NCI-H146 treated with DMSO at 0.1 percent for 48 hours (cell line): ENCODE data around the gene BHLHE40.
"Not testable (repeated sequence)": the region's sequence is repeated elsewhere in the genome, so short reads cannot be mapped to it uniquely, and the experiment has no call there.

Experiments
- DNase-seq: peaks from one replicate; lab custom pipeline; 2025; ENCODE audit not compliant: unreplicated experiment; lab: John Stamatoyannopoulos, UW

The BHLHE40 gene

DNA sequence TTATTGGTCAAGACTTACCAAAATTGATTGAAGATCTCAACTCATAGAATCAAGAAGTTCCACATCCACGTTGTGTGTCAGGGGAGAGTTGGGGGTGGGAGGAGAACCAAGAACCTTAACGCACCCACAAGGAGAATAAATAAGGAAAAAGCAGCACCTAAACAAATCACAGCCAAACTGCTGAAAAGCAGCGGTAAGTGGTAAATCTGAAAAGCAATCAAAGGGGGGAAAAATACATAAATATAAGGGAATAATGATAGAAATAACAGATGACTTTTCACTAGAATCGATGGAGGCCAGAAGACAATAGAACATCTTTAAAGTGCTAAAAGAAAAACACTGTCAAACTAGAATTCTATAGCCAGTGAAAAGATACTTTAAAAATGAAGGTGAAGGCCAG, 20.1 kb upstream of the BHLHE40 start:
- DNase-seq = no peak

DNA sequence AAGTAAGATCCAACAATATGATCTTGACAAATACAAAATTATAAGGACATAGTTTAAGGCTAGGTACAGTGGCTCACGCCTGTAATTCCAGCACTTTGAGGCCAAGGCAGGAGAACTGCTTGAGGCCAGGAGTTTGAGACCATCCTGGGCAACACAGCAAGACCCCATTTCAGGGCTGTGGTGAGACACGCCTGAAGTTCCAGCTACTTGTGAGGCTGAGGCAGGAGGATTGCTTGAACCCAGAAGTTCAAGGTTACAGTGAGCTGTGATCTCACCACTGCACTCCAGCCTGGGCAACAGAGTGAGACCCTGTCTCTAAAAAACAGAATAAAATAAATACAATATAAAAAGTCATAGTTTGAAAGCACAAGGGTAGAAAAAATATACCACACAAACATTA, 17.4 kb upstream of the BHLHE40 start:
- DNase-seq = not testable (repeated sequence)

DNA sequence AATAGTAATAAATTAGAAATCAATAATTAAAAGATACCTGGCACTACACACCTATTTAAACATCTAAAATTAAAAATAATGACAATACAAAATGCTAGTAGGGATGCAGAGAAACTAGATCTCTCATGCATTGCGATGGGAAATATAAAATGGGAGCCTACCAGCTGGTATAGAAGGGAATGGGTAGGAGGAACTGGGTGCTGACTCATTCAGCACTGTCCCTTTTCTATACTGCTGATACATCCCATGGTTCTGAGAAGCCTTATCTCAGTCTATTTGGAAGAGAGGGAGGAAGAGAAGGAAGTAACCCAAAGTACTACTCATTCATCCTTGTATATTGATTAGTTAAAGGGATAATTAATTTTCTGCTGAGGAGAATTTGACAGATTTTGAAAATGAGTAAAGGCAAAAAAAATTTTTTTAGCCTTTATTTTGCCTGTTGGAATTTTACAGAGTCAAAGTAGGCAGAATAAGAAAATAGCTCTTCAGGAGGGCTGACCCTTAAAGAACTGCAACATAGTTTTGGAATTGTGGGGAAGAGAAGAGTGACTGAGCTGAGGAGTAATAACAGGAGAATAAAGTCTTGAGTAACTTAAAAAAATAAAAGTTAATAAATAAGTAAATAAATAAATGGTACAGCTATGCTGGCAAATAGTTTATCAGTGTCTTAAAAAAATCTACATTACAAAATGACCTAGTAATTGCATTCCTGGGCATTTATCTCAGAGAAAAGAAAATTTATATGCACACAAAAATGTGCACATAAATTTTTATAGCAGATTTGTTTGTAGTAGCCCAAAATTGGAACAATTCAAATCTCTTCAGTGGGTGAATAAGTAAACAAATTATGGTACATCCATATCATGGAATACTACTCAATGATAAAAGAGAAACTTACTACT, 15.3 kb upstream of the BHLHE40 start:
- DNase-seq = no peak

DNA sequence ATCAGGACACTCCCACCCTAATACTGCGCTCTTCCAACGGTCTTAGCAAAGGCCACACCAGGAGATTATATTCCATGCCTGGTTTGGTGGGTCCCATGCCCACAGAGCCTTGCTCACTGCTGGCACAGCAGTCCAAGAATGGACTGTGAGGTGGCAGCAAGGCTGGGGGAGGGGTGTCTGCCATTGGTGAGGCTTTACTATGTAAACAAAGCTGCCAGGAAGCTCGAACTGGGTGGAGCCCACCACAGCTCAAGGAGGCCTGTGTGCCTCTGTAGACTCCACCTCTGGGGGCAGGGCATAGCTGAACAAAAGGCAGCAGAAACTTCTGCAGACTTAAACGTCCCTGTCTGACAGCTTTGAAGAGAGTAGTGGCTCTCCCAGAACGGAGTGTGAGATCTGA, 13.2 kb upstream of the BHLHE40 start:
- DNase-seq = not testable (repeated sequence)

DNA sequence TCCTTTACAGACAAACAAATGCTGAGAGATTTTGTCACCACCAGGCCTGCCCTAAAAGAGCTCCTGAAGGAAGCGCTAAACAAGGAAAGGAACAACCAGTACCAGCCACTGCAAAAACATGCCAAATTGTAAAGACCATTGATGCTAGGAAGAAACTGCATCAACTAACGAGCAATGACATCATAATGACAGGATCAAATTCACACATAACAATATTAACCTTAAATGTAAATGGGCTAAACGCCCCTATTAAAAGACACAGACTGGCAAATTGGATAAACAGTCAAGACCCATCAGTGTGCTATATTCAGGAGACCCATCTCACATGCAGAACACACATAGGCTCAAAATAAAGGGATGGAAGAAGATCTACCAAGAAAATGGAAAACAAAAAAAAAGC, 11.6 kb upstream of the BHLHE40 start:
- not testable (repeated sequence) for DNase-seq

DNA sequence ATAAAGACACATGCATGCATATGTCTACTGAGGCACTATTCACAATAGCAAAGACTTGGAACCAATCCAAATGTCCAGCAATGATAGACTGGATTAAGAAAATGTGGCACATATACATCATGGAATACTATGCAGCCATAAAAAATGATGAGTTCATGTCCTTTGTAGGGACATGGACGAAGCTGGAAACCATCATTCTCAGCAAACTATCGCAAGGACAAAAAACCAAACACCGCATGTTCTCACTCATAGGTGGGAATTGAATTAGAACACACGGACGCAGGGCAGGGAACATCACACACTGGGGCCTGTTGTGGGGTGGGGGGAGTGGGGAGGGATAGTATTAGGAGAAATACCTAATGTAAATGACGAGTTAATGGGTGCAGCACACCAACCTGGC, 7.8 kb upstream of the BHLHE40 start:
- DNase-seq = not testable (repeated sequence)

DNA sequence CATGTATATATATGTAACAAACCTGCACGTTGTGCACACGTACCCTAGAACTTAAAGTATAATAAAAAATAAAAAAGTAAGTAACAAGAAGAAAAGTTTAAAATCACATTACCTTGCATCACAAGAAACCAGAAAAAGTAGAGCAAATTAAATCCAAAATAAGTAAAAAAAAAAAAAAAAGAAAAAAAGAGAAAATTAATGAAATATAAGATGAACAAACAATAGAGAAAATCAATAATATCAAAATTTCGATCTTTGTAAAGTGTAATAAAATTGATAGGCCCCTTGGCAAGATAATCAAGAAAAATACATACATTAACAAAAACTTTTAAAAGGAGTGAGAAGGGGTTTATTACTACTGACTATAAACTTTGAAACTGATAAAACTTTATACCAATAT, 7.4 kb upstream of the BHLHE40 start:
- no peak for DNase-seq

DNA sequence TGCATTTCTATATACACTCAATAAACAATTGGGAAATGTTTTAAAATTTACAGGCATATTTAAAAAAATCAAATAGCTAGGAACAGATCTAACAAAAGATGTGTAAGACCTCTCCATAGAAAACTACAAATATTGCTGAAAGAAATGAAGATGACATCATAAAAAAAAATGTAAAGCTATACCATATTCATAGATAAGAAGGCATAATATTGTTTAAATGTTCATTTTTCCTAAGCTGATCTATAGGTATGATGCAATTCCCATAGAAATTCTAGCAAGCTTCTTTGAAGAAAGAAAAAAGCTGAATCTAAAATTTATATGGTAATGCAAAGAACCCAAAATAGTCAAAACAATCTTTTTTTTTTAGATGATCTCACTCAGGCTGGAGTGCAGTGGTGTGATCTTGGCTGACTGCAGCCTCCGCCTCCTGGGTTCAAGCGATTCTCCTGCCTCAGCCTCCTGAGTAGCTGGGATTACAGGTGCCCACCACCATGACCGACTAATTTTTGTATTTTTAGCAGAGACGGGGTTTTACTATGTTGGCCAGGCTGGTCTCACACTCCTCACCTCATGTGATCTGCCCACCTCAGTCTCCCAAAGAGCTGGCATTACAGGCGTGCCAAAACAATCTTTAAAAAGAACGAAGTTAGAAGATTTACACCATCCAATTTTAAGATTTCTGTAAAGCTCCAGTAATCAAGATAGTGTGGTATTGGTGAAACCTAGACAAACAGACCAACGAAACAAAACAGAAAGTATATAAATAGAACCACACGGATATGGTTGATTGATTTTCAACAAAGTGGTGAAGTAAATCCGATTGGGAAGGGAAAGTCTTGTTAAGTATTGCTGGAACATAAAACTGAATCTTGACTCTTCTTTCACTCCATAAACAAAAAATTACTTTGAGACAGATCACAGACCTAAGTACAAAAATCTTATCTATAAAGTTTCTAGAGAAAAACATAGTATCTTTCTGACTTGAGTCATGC, 6.3 kb upstream of the BHLHE40 start:
- DNase-seq = no peak

DNA sequence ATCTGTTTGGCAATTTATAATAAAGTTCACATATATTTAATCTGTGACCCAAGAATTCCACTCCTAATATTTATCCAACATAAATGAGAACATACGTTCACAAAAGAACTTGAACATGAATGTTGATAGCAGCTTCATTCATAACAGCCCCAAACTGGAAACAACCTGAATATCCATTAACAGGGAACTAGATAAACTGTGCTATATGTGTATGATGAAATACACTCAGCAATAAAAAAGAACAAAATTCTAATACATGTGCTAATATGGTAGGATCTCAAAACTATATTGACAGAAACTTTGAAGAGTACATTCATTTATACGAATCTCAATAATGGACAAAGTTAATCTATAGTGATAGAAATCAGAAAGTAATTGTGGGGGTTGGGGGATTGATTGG, 5.1 kb upstream of the BHLHE40 start:
- DNase-seq = no peak

DNA sequence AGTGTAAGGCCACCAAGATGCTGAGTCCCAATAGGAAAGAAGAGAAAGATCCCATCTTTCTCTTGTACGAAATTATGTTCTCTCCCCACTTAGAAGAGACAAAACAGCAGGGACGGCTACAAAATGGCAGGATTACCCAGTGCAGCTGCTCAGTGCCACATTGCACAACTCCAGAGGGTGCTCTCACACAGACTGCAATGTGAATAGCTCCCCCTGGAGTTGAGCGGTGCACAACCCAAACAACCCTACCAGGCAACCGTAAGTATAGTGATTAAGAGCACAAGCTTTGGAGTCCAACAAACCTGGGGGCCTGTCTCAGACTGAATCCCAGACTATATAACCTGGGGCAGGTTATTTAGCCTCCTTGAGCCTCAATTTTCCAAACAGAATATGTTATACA, 3.1 kb upstream of the BHLHE40 start:
- DNase-seq = no peak

DNA sequence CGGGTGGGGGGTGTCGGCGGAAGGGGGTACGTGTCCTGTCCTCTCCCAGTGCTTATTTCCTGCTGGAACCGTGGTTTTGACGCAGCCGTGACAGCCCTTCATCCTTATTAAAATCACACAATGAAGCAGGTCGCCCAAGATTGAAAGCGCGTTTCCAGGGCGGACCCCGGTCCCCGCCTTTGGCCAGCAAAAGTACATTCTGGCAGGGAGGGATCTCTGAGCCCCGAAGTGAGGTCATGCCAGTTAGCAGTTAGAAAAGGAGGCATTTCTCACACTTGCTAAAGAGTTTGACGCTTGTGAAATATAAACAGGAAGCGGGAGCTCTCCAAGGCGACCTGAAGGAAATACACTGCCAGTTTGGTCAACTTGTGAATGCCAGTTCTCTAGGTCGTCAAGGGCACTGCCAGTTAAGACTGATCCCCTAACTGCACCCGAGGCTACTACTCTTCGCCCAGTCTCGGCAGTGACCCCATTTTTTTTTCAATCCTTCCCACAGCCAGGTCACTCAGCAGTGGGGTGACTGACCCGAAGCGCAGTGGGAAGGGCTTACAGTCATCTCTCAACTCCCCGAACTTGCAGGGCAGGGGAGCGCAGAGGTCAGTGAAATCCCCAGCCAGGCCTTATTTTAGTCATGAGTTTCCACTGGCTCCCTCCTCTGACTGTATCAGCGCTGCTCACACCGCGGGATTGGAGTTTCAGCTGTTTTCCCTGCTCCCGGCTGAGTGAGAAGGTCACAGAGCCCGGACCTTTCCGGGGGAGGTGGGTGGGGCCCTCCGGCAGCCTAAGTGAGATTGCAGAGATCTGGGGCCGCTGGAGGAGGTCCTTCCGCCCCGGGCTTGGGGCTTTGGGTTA, 2.0 kb upstream of the BHLHE40 start:
- no peak for DNase-seq

DNA sequence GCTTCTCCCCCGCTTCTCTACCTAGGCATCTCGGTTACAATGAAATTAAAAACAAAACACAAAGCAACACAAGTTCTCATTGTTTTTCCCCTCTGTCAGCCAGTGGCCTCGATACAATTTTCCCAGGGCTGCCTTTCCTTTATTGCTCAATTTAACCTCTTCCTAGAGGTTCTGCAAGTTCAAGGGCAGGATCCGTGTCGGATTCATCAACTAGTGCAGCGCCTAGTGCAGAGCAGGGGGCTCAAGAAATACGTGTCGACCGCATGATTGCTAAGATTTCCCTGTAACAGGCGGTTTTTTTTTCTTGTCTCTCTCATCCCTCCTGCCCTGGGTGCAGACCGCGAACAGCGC, 1.4 kb upstream of the BHLHE40 start:
- no peak for DNase-seq

DNA sequence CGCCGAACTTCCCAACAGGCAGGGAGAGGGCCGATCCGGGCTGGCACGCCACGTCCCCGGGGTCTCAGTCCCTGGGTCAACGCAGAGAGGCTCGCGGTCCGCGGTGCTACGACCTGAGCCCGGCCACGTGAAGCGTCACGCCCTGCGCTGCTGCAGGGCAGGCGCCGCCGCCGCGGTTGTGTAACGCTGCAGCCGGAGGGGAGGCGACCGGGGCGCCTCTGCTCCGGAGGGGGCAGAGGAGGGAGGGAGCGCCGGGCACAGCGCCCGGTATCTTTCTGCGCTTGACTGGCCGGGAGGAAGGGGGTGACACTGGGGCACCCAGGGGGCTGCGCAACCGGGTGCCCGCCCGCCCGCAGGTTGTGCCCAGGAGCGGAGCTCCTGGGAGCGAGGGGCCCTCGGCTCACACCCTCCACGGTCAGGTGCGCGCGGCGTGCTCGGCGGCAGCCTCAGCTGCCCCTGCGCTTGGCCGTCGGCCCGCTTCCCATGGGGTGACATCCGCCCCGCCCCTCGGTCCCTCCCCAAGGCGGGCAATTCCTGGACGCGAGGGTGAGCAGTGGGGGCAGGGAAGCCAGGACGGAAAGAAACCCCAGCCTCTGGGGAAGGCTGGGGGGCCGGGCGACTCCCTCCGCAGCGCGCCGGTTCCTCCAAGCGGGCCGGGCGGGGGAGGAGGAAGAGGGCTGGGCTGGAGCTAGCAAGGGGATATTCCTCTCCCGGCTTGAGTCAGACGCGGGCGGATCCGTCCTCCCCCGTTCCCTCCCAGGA, 852 bp upstream of the BHLHE40 start:
- no peak for DNase-seq

DNA sequence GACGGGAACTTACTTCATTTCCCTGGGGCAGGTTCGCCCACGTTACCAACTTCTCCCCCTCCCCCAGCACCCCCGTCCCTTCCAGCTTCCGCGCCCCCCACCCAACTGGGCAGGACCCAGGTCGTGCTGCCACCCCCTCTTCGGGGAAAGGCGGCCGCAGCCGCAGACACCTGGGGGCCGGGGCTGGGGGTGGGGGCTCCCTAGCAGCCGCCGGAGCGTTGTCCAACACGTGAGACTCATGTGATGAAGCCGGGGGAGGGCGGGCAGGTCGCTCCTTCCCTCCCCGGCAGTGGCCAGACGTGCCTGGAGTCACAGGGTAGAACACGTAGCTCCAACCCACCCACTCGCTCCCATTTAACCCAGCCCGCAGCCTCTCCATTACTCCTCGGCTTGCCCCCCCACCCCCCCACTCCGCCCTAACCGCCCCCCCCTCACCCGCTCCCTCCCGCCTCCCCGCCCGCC, 240 bp upstream of the BHLHE40 start:
- no peak for DNase-seq

DNA sequence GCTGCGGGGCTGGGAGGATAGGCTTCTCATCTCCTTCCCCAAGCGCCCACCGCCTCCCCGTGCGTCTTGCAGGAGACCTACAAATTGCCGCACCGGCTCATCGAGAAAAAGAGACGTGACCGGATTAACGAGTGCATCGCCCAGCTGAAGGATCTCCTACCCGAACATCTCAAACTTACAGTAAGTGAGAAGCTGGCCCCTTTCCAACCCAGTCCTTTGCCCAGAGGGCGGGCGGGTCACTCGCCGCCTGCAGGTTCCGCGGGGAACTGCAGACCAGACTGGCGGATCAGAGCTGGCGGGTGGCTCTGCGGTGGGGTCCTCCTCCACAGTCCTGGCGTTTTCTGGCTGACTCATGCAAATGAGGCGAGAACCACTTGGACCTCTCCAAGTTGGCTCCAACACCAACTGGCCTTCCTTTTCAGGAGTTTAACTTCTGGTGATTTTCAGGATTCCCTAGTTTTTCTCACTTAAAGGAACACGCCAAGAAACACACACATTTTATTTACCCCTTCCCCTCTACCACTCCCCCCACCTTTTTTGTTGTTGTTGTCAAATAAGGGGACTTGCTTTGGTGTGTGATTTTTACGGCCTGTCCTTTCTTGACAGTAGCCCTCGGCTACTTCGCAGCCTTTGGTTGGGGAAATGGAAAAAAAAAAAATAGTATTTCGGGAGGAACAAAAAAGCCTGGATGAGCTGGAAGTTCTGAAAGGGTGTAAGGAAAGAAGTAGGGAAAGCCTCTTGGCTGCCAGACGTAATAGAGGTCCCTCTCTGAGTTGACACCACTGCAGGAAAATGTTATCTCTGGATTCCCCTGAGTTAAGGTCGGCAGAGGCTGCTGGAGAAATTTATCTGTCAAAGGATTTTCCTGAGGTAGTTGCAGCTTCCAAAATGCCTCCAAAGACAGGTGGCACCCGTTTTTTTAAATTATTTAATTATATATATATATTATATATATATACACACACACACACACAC, 1.3 kb downstream of the BHLHE40 start:
- DNase-seq = no peak

DNA sequence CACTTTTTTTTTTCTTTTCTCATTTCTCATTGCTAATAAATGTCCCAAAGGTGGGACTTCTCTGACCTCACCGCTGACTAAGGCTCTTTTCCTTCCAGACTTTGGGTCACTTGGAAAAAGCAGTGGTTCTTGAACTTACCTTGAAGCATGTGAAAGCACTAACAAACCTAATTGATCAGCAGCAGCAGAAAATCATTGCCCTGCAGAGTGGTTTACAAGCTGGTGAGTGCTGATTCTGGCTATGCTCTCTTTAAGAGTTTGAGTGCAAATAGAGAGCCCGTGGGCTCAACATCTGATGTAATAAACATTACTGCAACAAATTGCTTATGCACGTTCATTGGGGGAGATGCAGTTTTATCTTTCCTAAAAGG, 2.0 kb downstream of the BHLHE40 start:
- no peak for DNase-seq

DNA sequence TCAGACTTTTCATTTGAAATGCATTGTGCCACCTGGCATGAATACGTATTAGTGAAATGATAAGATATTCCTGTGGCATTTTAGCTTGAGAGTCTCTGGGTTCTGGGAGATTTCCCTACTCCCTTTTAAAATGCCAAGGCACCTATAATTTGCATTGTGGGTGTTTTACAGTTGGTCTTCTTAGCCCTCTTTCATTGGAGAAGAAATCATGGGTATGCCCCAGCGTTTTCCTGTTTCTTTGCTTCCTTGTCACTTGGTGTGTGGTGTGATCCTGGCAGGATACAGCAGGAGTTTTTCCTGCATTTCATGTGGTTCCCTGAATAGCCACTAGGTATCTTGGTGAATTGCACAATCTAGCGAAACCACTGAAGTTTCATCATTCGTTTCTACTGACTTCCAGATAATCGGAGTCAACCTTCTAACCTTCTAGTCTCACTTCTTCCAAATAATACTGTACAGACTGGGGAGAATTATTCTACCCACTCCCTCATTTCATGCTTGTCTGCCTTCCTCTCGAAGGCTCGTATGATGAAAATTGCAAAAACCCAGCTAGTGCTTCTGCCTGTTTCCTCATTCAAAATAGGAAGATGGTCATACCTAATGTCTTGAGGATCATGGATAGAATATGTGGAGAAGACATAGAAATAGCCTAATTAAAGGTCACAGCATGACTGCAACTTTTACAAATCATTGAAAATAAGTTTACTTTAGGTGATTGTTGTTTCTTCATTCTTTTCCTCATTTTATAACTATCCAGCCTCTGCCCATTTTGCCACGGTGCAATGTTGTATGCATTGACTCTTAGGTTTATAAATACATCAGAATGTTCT, 2.6 kb downstream of the BHLHE40 start:
- no peak for DNase-seq
